ENCODE results near the gene IL17C.

The IL17C gene

GRCh38 chr16:88593910-88594309, 44.5 kb upstream of the IL17C start:
- no peak overlapping the region for H3K4me3 ChIP-seq (replicated peaks in 1 of 2; ENCODE audit: low read depth in 2 of 2, low read length in 2 of 2)
- DNase-seq (ENCODE audit: low read depth in 2 of 2) = no peak
- TF ChIP-seq, protein P1, sequence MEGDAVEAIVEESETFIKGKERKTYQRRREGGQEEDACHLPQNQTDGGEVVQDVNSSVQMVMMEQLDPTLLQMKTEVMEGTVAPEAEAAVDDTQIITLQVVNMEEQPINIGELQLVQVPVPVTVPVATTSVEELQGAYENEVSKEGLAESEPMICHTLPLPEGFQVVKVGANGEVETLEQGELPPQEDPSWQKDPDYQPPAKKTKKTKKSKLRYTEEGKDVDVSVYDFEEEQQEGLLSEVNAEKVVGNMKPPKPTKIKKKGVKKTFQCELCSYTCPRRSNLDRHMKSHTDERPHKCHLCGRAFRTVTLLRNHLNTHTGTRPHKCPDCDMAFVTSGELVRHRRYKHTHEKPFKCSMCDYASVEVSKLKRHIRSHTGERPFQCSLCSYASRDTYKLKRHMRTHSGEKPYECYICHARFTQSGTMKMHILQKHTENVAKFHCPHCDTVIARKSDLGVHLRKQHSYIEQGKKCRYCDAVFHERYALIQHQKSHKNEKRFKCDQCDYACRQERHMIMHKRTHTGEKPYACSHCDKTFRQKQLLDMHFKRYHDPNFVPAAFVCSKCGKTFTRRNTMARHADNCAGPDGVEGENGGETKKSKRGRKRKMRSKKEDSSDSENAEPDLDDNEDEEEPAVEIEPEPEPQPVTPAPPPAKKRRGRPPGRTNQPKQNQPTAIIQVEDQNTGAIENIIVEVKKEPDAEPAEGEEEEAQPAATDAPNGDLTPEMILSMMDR (IDR thresholded peaks at IDR 0.05; ENCODE audit: low read depth, low read length) = no peak

DNA sequence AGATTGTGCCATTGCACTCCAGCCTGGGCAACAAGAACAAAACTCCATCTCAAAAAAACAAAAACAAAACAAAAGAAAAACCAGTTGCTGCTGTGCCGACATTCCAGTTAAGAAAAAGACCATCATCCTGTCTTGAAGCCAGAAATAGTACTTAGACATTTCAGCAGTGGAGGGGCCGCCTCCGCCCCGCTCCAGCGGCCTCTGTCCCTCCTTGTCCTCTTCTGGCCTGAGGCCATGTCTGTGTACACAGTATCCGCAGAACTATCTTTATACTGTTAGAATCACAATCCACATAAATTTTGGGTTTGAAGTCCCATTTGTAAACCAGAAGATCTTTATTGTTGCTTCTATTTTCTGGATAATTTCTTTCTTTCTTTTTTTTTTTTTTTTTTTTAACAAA, 43.3 kb upstream of the IL17C start:
- TF ChIP-seq, protein P1 (IDR thresholded peaks at IDR 0.05; ENCODE audit: low read depth, low read length) = no peak
- DNase-seq (ENCODE audit: low read depth in 2 of 2) = no peak
- H3K4me3 ChIP-seq (replicated peaks in 1 of 2; ENCODE audit: low read depth in 2 of 2, low read length in 2 of 2) = no peak overlapping the region

GRCh38 chr16:88595921-88596320, 42.5 kb upstream of the IL17C start:
- DNase-seq (ENCODE audit: low read depth in 2 of 2) = no peak
- TF ChIP-seq, protein P1 (IDR thresholded peaks at IDR 0.05; ENCODE audit: low read depth, low read length) = no peak
- no peak overlapping the region for H3K4me3 ChIP-seq (replicated peaks in 1 of 2; ENCODE audit: low read depth in 2 of 2, low read length in 2 of 2)

DNA sequence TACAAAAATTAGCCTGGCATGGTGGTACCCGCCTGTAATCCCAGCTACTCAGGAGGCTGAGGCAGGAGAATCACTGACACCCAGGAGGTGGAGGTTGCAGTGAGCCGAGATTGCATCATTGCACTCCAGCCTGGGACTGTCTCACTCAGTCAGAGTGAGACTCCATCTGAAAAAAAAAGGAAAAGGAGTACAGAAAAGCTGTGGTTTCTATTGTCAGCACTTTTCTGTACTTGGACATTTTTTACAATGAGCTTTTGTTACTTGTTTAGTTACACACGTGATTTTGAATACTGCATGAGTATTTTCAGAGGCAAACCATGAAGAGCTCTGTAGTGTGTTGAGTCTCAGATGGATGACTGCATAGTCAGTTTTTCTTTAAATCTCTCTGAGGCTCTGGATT, 41.9 kb upstream of the IL17C start:
- TF ChIP-seq, protein P1 (IDR thresholded peaks at IDR 0.05; ENCODE audit: low read depth, low read length) = no peak
- no peak overlapping the region for H3K4me3 ChIP-seq (replicated peaks in 1 of 2; ENCODE audit: low read depth in 2 of 2, low read length in 2 of 2)
- DNase-seq (ENCODE audit: low read depth in 2 of 2) = peak; percentile 31 to 36

GRCh38 chr16:88597856-88598491, 40.4 kb upstream of the IL17C start:
- TF ChIP-seq, protein P1 (IDR thresholded peaks at IDR 0.05; ENCODE audit: low read depth, low read length) = no peak
- H3K4me3 ChIP-seq (replicated peaks in 1 of 2; ENCODE audit: low read depth in 2 of 2, low read length in 2 of 2) = no peak overlapping the region
- no peak for DNase-seq (ENCODE audit: low read depth in 2 of 2)

GRCh38 chr16:88599092-88599733, 39.2 kb upstream of the IL17C start:
- TF ChIP-seq, protein P1 (IDR thresholded peaks at IDR 0.05; ENCODE audit: low read depth, low read length) = no peak

More at GRCh38 chr16:88599092-88599733, 39.2 kb upstream of the IL17C start:
- peak in 1 of 2 donors; percentile 22 for DNase-seq (ENCODE audit: low read depth in 2 of 2)
- H3K4me3 ChIP-seq (replicated peaks in 1 of 2; ENCODE audit: low read depth in 2 of 2, low read length in 2 of 2) = no peak overlapping the region

All from cardiac fibroblast (primary cell).